Mesangial cell (primary cell): ENCODE data around the gene PIK3R5. TPM values are rescaled to one million over a fixed set of nuclear protein-coding genes. Genes with fewer than 3 reads are reported as not detected.

Experiments used
- total RNA-seq: library from RNA; depleted of rRNA; stranded (reverse); fragments of >200 nt; gene quantifications from 2 replicates; pipeline ENCODE4 v1.2.3, GENCODE V29; 2015

Gene PIK3R5, protein sequence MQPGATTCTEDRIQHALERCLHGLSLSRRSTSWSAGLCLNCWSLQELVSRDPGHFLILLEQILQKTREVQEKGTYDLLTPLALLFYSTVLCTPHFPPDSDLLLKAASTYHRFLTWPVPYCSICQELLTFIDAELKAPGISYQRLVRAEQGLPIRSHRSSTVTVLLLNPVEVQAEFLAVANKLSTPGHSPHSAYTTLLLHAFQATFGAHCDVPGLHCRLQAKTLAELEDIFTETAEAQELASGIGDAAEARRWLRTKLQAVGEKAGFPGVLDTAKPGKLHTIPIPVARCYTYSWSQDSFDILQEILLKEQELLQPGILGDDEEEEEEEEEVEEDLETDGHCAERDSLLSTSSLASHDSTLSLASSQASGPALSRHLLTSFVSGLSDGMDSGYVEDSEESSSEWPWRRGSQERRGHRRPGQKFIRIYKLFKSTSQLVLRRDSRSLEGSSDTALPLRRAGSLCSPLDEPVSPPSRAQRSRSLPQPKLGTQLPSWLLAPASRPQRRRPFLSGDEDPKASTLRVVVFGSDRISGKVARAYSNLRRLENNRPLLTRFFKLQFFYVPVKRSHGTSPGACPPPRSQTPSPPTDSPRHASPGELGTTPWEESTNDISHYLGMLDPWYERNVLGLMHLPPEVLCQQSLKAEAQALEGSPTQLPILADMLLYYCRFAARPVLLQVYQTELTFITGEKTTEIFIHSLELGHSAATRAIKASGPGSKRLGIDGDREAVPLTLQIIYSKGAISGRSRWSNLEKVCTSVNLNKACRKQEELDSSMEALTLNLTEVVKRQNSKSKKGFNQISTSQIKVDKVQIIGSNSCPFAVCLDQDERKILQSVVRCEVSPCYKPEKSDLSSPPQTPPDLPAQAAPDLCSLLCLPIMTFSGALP
- not detected in 2 replicates for total RNA-seq

GRCh38 chr17:8965394-8966168 is at the start of gene PIK3R5:
PIK3R5 (minus strand) TSS chr17:8965707; CDS start chr17:8911494, 54,213 bp downstream.

DNA sequence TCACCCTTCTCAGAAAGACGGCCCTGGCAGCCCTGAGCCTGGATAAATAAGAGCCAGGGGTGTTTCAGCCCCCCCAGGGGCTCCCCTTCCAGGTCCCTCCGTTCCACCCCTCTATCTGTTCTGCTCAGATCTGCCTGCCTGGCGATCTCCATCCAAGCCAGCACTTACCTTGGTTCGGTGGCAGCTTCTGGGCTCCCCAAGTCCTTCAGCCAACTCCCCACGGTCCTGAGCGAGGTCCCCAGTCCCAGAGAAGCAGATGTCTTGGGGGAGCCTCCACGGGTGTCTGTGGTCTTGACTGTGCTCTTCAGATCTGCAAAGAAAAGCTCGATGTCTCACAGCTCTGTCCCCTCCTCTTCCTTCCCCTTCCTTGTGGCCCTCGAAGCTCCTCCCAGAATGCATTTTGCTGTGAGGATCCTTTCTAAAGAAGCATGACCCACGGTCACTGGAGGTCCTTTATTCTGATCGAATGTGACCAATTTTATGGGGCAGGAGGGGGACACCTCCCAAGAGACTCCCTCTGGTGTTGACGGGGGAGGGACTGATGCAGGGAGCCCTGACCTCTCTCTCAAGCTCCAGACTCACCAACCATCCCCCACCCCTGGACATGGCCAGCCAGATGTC is 98.0 kb downstream of the PIK3R5 start, which contains the start of gene PIK3R6:
TSS of gene PIK3R6 (minus strand) at position 314 of the 621 bp plus-strand sequence. CDS start 17,880 bp downstream, outside the sequence.

Other genes starting within 250 kb of the PIK3R5 start
- gene CCDC42, start 220.9 kb downstream of the PIK3R5 start, total RNA-seq, result not detected in 2 replicates
- gene SPDYE4, start 207.2 kb downstream of the PIK3R5 start, total RNA-seq, result not detected in 2 replicates
- 0.13 TPM in 1 of 2 replicates, not detected in the other for gene MFSD6L, start 166.3 kb downstream of the PIK3R5 start, total RNA-seq
- under 0.01 TPM in 1 of 2 replicates, not detected in the other for gene PIK3R6, start 98.0 kb downstream of the PIK3R5 start, total RNA-seq
- 0.89 and 4.7 TPM in 2 replicates for gene NTN1, start 55.8 kb upstream of the PIK3R5 start, total RNA-seq